BLaER1 treated with 17β-estradiol and CSF1 and Interleukin-3, amounts not matched to agents 10 nM and 100 nM (cell line): ENCODE results near the gene CDKL4.

Source experiments
- H3K27ac ChIP-seq, 11 experiments: shearing (Covaris generic); formaldehyde crosslinking; 2 replicates each; pipeline ENCODE4 v1.8.1; 2022
- H3K27me3 ChIP-seq, 11 experiments: shearing (Covaris generic); formaldehyde crosslinking; 2 replicates each; pipeline ENCODE4 v1.8.1; 2022
- H3K36me3 ChIP-seq, 11 experiments: shearing (Covaris generic); formaldehyde crosslinking; 2 replicates each; pipeline ENCODE4 v1.8.1; 2022
- H3K4me1 ChIP-seq, 10 experiments: shearing (Covaris generic); formaldehyde crosslinking; 2 replicates each; pipeline ENCODE4 v1.8.1; 2022
- H3K4me2 ChIP-seq, 11 experiments: shearing (Covaris generic); formaldehyde crosslinking; 2 replicates each; pipeline ENCODE4 v1.8.1; 2022
- H3K4me3 ChIP-seq, 10 experiments: shearing (Covaris generic); formaldehyde crosslinking; 2 replicates each; pipeline ENCODE4 v1.8.1; 2022
- H3K9ac ChIP-seq, 11 experiments: shearing (Covaris generic); formaldehyde crosslinking; 2 replicates each; pipeline ENCODE4 v1.8.1; 2022
- H3K9me3 ChIP-seq, 11 experiments: shearing (Covaris generic); formaldehyde crosslinking; replicated peaks in 1 of 11; 2 replicates each; pipeline ENCODE4 v1.8.1; 2022
- H4K20me1 ChIP-seq, 11 experiments: shearing (Covaris generic); formaldehyde crosslinking; 2 replicates each; pipeline ENCODE4 v1.8.1; 2022
- Cebpa-rat ChIP-seq, 11 experiments: shearing (Covaris generic); IDR thresholded peaks; 2 replicates each; pipeline ENCODE4 v1.8.1; 2022

Gene CDKL4

DNA sequence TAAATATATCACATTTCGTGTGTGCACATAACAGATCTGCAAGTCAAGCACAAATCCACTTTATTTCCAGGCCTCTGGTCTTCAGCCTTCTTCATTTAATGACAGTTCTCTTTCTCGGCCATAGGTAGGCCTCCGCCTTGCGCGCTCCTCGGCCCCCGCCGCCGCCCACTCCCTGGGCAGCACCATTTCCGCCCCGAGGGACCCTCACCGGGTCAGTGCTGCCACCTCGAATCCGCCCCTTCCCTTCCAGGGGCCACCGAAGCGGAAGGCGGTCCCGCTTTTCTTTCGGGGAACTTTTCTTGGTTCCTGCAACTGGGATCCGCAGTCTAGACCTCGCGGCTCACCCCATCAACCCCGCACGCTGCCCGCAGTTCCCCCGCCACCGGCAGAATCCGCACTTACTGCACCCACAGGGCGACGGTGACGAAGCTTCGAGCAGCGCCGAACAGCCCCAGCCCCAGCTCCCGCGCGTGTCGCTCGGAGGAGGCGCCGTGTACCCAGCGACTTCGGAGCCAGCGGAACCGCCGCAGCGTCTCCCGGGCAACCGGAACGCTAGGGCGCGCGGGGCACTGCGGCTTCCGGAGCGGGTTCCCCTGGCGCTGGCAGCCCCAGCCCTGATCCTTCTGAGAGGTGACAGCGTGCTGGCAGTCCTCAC, at the start of gene CDKL4:
Gene CDKL4, minus strand, starts transcription at position 502 of the 655 bp plus-strand sequence.
- Histone ChIP-seq H4K20me1 (no peaks in the 10 kb centered on the region), H3K4me2 (no peak within 1 kb of the TSS), H3K36me3 (peaks cover 0 to 8% (median 2%) of the 10 kb centered on the region in 11 experiments; a peak in 7 of 22 replicates), H3K4me3 (no peak within 1 kb of the TSS), H3K27me3 (no peaks in the 10 kb centered on the region), H3K9ac (no peak within 1 kb of the TSS), H3K4me1 (no peaks in the 10 kb centered on the region), H3K27ac (no peak within 1 kb of the TSS), H3K9me3 (peaks cover 13 to 26% (median 22%) of the 10 kb centered on the region in 11 experiments; a peak in 21 of 22 replicates)
- TF ChIP-seq Cebpa-rat (IDR thresholded peaks at IDR 0.05): no peak

DNA sequence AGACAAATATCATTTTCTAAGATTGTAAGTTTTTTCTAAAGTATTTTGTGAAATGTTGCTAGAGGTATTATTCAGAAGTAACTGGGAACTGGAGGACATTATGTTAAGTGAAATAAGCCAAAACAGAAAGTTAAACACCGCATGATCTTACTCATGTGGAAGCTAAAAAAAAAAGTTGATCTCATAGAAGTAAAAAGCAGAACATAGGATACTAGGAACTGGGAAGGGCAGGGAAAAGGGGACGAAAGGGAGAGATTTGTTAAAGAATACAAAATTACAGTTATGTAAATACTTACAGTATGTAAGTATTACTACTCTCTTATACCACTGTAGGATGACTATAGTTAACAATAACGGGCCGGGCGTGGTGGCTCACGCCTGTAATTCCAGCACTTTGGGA, 46.7 kb upstream of the CDKL4 start:
- no peak for TF ChIP-seq Cebpa-rat (IDR thresholded peaks at IDR 0.05)
- no peak overlapping the region for H3K4me2 ChIP-seq
- no peaks in the 10 kb centered on the region for H3K27me3 ChIP-seq
- H3K4me1 ChIP-seq: no peaks in the 10 kb centered on the region
- no peaks in the 10 kb centered on the region for H3K9me3 ChIP-seq
- no peak overlapping the region for H3K9ac ChIP-seq
- H3K36me3 ChIP-seq: peaks cover 43 to 78% (median 63%) of the 10 kb centered on the region in 11 experiments
- H4K20me1 ChIP-seq: no peaks in the 10 kb centered on the region
- no peak overlapping the region for H3K4me3 ChIP-seq
- no peak overlapping the region for H3K27ac ChIP-seq

DNA sequence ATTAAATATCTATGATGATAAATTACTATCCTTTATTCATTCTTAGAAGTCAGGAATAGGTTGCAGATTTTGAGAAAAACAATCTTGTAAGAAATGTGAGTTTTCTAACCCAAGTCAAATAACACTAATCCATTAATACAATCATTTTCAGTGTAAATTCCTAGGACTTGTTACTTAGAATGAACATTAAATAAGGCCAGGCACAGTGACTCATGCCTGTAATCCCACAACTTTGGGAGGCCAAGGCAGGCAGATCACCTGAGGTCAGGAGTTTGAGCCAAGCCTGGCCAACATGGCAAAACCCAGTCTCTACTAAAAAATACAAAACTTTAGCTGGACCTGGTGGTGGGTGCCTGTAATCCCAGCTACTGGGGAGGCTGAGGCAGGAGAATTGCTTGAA, 45.8 kb upstream of the CDKL4 start:
- Histone ChIP-seq H3K4me3 (no peak overlapping the region), H3K9me3 (no peaks in the 10 kb centered on the region), H3K4me1 (no peaks in the 10 kb centered on the region), H3K9ac (no peak overlapping the region), H4K20me1 (no peaks in the 10 kb centered on the region), H3K36me3 (peaks cover 47 to 82% (median 68%) of the 10 kb centered on the region in 11 experiments), H3K27ac (no peak overlapping the region), H3K4me2 (no peak overlapping the region), H3K27me3 (no peaks in the 10 kb centered on the region)
- TF ChIP-seq Cebpa-rat (IDR thresholded peaks at IDR 0.05): no peak

DNA sequence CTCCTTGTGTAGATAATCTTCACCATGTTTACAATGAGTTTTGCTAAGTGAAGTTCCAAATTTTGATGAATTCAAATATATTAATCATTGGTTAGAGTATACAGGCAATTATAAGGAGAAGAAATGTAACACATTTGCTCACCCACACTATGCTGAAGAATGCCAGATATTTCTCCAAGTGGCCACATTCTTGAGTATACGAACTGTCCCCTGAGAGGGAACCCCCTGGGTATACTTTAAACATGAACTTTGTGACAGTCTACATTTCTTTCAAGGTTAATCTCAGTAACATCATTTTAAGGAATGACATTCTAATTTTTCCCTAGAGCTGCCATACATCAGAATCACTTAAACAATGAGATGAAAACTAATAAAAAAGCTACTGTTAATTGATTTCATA, 39.8 kb upstream of the CDKL4 start:
- Histone ChIP-seq H3K36me3 (peaks cover 29 to 77% (median 56%) of the 10 kb centered on the region in 11 experiments), H3K27ac (no peak overlapping the region), H3K9me3 (no peaks in the 10 kb centered on the region), H3K27me3 (no peaks in the 10 kb centered on the region), H3K4me1 (no peaks in the 10 kb centered on the region), H3K4me3 (no peak overlapping the region), H4K20me1 (no peaks in the 10 kb centered on the region), H3K9ac (no peak overlapping the region), H3K4me2 (no peak overlapping the region)
- no peak for TF ChIP-seq Cebpa-rat (IDR thresholded peaks at IDR 0.05)

DNA sequence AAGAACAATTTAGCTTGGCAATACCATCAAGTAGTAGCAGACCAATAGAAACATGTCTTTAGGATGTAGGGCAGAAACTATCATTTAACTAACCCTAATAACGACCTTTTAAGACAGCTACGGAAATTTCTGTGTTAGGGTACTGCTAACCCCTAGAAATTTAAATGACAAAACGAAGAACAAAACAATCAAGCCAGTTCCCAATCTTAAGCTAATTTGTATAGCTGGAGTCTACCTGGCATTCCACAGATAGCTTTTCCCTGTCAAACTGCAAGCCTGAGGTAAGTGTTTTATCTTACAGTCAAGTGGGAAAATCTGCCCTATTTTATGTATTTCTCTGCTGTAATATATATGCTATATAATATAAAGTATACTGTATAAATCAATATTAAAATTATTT, 37.6 kb upstream of the CDKL4 start:
- TF ChIP-seq Cebpa-rat (IDR thresholded peaks at IDR 0.05): no peak
- peaks cover 37 to 77% (median 58%) of the 10 kb centered on the region in 11 experiments for H3K36me3 ChIP-seq

DNA sequence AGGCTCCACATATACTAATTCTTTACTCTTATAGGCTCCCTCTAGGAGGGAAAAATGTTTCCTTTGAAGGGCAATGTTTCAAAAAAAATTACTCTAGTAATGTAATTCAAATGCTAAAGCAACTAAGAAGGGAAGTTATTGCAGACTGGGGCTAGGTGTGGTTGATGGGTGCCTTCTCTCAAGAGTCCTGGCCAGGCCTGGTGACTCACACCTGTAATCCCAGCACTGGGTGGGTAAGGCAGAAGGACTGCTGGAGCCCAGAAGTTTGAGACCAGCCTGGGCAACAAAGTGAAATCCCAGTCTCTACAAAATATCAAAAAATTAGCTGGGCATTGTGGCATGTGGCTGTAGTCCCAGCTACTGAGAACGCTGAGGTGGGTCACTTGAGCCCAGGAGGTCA, 31.2 kb upstream of the CDKL4 start:
- Histone ChIP-seq H3K36me3 (peaks cover 51 to 93% (median 75%) of the 10 kb centered on the region in 11 experiments), H3K4me1 (no peaks in the 10 kb centered on the region), H4K20me1 (no peaks in the 10 kb centered on the region), H3K27me3 (no peaks in the 10 kb centered on the region), H3K4me2 (no peak overlapping the region), H3K9ac (no peak overlapping the region), H3K9me3 (no peaks in the 10 kb centered on the region), H3K27ac (no peak overlapping the region), H3K4me3 (no peak overlapping the region)
- no peak for TF ChIP-seq Cebpa-rat (IDR thresholded peaks at IDR 0.05)

More for the DNA sequence above, 37.6 kb upstream of the CDKL4 start:
- Histone ChIP-seq H3K27me3 (no peaks in the 10 kb centered on the region), H3K4me3 (no peak overlapping the region), H3K4me1 (no peaks in the 10 kb centered on the region), H3K9me3 (no peaks in the 10 kb centered on the region), H3K27ac (no peak overlapping the region), H4K20me1 (no peaks in the 10 kb centered on the region), H3K4me2 (no peak overlapping the region), H3K9ac (no peak overlapping the region)

DNA sequence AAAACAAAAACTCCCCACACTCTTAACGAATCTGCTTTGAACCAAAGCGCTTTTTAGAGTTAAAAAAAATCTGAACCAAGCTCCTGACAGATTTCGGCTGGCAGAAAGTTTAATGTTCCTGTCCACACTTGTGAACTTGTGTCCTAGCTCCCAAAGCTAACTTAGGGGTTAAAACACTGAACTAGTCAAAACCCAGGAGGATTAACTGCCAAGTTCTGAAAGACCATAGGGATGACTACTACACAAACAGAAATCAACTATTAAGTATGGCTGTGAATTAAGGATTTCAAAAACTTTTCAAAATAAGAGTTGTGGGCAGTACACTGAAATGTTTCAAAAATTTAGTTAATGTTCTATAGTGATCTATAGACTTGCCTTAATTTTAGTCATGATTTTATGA, 26.2 kb upstream of the CDKL4 start:
- H3K4me2 ChIP-seq: no peak overlapping the region
- peaks cover 18 to 60% (median 37%) of the 10 kb centered on the region in 11 experiments for H3K36me3 ChIP-seq
- peaks cover 6 to 25% (median 13%) of the 10 kb centered on the region in 10 experiments; a peak in 17 of 20 replicates for H3K4me1 ChIP-seq
- H3K9ac ChIP-seq: no peak overlapping the region
- H3K9me3 ChIP-seq: no peaks in the 10 kb centered on the region
- H3K27ac ChIP-seq: no peak overlapping the region
- no peaks in the 10 kb centered on the region for H4K20me1 ChIP-seq
- H3K4me3 ChIP-seq: no peak overlapping the region
- no peak for TF ChIP-seq Cebpa-rat (IDR thresholded peaks at IDR 0.05)
- H3K27me3 ChIP-seq: no peaks in the 10 kb centered on the region

DNA sequence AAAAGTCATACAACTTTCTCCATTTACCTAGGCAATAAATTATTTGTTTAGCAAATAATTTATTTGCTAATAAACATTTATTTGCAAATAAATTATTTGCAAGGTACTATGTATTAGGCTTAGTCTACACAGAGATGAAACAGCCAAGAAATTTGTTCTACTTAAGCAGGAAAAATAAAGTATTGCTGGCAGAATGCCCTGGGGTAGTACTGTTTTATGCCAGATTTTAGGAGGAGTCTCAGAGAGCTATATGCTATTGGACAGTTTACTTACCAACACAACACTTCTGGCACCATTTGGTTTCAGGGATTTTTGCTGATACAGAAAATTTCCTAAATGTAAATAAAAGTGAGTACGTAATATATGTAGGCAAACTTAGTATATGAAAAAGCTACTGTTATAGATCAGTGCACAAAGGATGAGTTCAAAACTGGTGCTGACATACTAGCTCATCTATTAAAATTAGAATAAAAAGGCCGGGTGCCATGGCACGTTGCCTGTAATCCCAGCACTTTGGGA, 23.2 kb upstream of the CDKL4 start:
- Histone ChIP-seq H3K4me2 (peak overlapping the region in 5 of 11 experiments; percentile 40 to 54 (median 52); a peak in 9 of 22 replicates), H3K4me1 (peaks cover 6 to 26% (median 13%) of the 10 kb centered on the region in 10 experiments; a peak in 17 of 20 replicates), H4K20me1 (no peaks in the 10 kb centered on the region), H3K9me3 (no peaks in the 10 kb centered on the region), H3K36me3 (peaks cover 5 to 59% (median 37%) of the 10 kb centered on the region in 11 experiments; a peak in 20 of 22 replicates), H3K4me3 (no peak overlapping the region), H3K9ac (no peak overlapping the region), H3K27ac (0 out of 22 replicates have a peak overlapping the region, but pooled peaks of 1 of the 11 experiments have one; percentile 12), H3K27me3 (no peaks in the 10 kb centered on the region)
- TF ChIP-seq Cebpa-rat (IDR thresholded peaks at IDR 0.05): no peak

DNA sequence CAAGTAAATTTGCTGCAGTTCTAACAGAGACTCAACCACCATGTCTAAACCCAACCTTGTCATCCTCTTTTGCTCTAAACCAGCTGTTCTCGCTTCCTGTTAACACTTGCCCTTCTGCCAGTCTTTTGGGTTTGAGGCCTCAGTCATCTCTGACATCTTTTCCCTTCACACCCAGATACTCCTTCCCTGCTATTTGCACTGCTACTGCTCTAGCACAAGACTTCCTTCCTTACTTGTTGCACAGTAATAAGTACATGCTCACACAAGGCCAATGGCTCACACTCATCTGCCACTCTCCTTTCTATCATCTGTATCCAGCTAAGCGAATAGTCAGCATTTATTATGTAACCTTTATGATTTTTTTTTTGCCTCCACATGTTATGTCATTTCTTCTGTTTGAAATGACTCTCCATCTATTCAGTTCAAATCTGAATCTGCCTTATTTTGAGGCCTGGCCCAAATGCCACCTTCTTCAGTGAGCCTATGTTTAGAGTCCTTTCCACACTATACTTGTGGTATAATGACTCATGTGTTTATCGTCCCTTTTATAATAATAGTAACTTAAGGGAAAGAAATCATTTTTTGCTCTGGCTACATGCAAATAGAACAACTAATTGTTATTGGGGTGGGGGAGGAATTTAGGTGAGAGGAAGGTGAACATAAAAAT, 22.5 kb upstream of the CDKL4 start:
- Histone ChIP-seq H3K4me1 (peaks cover 6 to 26% (median 13%) of the 10 kb centered on the region in 10 experiments; a peak in 17 of 20 replicates), H3K4me3 (no peak overlapping the region), H3K9me3 (no peaks in the 10 kb centered on the region), H3K4me2 (peak overlapping the region in 9 of 11 experiments; percentile 1 to 54 (median 40); a peak in 11 of 22 replicates), H3K27ac (peak overlapping the region in 2 of 11 experiments; percentile 10 to 12; a peak in 2 of 22 replicates), H3K36me3 (peaks cover 5 to 54% (median 30%) of the 10 kb centered on the region in 11 experiments; a peak in 20 of 22 replicates), H4K20me1 (no peaks in the 10 kb centered on the region), H3K9ac (no peak overlapping the region), H3K27me3 (no peaks in the 10 kb centered on the region)
- no peak for TF ChIP-seq Cebpa-rat (IDR thresholded peaks at IDR 0.05)
